IPS-NIHi7 (cell line): ENCODE data around the gene DUSP16.
"Not testable (repeated sequence)": the region's sequence is repeated elsewhere in the genome, so short reads cannot be mapped to it uniquely, and the experiment has no call there.

Experiments
- DNase-seq: peaks from one replicate; pipeline ENCODE4 v3.0.0; 2012; ENCODE audit warnings: mixed read lengths; ENCODE audit errors: extremely low spot score

DUSP16 gene

GRCh38 chr12:12562585-12563261 lies at the start of gene DUSP16:
Gene DUSP16, minus strand, starts transcription at chr12:12562863. Its CDS starts 41,765 bp downstream, at chr12:12521098.
- peak; percentile 94 for DNase-seq

DNA sequence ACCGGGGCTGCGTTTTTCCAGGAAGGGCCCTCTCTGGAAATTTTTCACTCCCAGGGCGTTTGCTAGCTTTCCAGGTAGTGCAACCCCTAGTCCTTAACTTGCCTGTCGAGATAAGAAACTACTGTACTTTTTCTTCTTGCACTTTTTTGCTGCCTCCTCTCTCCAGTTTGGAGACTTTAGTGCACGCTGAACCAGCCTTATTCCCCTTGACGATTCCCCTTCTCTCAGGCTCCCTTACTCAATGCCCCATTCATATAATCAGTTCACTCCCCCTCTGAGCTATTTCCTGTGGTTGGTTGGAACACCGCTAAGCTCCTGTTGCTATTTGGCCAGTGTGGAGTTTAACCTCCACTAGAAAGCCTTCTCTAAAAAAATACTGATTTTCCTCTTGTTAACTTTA lies 49.7 kb upstream of the DUSP16 start:
- DNase-seq = peak; percentile 36

DNA sequence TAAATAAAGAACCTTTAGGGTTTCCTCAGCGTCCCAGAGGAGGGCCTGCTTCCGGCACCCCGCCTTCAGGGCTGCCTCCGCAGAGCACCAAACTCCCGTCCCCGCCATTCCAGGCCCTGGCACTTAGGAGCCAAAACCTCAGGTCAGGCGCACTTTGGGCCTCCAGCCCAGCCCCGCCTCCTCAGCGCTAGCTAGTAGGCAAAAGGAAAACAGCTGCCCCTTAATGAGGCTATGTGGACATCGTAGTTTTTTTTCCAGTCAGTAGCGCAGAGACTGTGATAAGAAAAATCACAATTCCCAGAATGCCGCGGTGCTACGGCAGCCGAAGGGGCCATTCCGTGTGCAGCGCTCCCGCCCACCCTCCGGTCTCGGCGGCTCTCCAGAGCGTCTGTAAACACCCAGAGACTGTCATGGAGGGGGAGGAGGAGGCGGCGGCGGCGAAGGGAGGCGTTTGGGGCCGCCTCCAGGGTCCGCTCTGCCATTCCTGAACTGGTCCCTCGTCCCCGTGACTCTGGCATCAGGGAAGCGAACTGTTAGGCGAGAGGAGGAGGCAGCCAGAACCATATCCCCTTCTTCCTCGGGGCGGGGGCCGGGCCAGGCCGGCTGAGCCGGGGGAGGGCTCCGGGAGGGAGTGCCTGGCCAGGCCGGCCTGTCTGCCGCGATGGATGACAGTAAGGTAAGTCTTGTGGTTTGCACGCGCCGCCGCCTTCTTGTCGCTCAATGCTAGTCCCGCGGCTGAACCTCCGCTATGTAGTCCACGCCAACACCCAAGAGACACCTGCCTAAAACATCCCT lies 49.0 kb upstream of the DUSP16 start, which contains the start of gene CREBL2:
CREBL2 (plus strand) TSS at position 365 of the 795 bp plus-strand sequence; CDS start at position 662, 297 bp downstream.
- DNase-seq = peak; percentile 92

DNA sequence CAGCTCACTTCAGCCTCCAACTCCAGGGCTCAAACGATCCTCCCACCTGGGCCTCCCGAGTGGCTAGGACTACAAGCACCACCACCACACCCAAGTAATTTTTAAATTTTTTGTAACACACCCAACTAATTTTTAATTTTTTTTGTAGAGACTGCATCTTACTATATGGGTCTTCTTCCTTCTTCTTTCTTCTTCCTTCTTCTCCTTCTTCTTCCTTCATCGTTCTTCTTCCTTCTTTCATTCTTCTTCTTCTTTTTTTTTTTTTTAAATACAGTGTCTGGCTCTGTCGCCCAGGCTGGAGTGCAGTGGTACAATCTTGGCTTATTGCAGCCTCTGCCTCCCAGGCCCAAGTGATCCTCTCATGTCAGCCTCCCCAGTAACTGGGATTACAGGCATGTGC lies 48.0 kb upstream of the DUSP16 start:
- DNase-seq = no peak

DNA sequence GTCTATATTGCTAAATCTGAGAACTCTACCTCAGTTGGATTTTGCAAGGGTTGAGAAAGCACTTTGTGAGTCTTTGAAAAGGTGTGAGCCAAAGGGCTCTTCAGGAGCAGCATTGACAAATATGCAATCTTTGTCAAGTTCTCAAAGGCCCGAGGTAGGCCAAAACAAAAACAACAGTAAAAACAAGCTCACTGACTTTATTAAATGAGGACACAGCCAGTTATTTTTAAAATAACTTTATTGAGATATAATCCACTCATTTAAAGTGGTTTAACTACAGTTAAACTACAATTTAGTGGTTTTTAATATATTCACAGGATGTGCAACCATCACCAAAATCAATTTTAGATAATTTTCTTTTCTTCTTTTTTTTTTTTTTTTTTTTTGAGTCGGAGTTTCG lies 47.0 kb upstream of the DUSP16 start:
- DNase-seq = no peak

DNA sequence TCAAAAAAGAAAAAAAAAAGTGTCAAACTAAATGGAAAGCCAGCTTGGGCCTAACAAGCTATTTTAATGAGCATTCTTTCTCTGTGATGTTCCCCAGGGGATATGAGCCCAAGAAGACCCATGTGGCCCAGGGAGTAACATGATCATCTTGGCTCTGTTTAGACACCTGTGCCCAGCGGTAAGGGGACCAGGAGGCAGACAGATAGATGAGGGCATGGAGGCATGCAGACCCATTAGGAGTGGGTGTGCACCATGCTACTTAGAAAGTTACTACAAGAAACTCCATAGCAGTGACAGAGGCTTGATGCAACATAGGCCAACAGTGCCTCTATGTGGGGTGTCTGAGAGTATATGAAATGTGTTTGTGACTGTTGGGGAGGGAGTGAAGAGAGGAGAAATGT lies 45.9 kb upstream of the DUSP16 start:
- DNase-seq = no peak

DNA sequence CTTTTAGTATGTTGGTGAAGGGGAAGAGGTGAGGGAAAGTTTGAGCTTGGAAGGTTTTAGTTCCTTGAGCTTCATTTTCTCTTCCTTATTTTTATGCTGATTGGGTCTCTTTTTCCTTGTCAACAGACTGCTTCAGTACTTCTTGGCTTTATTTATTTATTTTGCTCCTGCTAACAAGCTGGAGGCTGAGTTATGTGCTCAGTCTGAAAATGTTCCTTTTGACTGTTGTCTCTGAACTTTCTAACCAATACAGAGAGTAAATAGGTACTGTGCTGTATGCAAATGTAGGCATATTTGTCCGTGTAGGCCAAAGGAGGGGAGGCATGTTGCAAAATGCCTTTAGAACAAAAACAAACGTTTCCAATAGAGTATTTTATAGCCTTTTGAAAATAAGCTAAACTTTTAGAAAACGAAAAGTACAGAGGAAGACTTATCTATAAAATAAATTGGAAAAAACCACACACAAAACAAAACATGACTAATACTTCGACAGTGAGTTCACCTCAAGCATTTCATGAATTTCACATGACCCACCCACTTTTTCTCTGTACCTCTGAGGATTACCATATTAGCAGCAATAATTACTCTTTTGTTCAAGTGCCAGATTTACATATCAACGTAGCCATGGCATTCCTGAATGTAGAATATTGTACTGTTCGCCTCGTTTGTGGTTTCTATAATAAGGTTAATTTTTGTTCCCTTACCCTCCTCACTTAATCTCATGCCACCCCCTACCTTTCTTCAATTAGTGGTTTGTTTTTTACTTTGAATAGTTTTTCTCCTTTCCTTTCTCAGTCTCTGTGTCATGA lies 44.3 kb upstream of the DUSP16 start:
- no peak for DNase-seq

DNA sequence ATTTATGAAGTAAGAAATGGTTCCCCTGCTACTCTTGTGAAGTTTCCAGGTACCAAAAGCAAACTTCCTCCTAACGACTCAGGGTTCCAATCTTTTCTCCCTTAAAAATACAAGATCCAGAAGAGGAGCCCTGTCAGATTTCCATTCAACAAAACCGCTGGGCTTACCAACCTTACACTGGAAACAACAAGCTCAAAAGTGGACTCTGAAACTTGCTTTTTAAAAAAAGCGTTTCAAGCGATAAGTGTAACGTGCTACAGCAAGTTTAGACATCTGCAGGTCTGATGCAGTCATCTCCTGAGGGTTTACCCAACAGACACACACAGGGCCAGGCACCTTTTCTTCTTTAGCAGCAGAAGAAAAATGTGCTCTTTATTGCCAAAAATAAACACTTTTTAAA lies 42.1 kb upstream of the DUSP16 start:
- DNase-seq = no peak

DNA sequence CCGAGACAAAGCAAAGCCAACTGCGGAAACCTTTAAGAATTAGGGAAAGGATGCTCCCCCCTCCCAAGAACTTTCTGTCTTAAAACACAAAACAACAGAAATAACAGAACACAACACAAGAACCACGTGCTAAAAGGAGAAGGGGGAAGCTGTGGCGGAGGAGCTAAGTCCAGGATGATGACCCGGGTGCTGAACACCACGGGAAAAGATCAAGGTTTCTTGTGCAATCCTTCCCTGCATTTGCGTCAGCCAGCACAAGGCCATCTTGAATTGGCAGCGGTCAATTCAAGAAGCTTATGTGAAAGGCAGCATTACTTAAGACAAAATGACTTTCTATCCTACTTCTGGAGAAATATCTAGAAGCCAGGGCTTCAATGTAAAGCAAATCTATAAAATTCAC lies 38.0 kb upstream of the DUSP16 start:
- DNase-seq = no peak

DNA sequence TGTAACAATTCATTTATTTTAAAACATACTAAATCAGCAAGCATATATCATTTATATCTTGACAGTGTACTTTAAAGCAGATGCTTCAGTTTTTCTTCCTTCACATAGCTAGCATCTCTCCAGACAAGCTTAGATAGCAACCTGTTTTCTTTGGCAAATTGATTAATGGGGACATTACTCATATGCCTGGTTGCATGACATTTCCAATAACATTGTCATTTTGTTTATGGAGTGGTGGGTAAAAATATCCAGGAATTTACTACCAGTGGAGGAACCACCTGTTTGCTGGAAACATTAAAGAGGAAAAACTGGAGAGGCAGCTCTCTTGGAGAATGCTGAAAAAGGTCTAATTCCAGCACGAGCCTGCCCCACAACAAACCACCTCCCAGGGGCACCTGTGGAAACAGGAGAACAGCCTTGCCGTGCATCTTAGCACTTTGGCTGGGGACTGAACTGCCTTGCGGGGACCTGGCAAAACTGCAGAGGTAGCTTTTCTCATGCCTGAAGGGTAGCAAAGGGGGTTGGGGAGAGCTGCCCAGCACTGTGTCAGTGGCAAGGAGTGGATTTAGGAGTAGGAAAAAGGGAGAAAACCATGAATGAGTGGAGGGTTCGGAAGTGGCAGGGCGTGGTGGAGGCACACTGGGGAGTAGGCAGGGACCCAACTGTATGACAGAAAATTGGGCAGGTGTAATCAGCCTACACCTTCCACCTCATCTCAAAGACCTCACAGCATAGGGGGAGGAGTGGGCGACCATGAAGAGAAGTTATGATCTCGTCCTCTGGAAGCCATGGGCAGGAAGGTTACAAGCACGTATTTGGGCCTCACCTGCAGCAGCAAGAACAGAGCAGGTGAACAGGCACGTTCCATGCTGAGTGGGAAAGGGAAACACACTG lies 37.3 kb upstream of the DUSP16 start:
- DNase-seq = no peak

GRCh38 chr12:12598864-12599263 lies 36.2 kb upstream of the DUSP16 start:
- DNase-seq = no peak

- not testable (repeated sequence) for DNase-seq
Observed at GRCh38 chr12:12596598-12596997, 33.9 kb upstream of the DUSP16 start.

GRCh38 chr12:12595929-12596328 lies 33.3 kb upstream of the DUSP16 start:
- DNase-seq = not testable (repeated sequence)

- no peak for DNase-seq
Observed at GRCh38 chr12:12592930-12593329, 30.3 kb upstream of the DUSP16 start.

DNA sequence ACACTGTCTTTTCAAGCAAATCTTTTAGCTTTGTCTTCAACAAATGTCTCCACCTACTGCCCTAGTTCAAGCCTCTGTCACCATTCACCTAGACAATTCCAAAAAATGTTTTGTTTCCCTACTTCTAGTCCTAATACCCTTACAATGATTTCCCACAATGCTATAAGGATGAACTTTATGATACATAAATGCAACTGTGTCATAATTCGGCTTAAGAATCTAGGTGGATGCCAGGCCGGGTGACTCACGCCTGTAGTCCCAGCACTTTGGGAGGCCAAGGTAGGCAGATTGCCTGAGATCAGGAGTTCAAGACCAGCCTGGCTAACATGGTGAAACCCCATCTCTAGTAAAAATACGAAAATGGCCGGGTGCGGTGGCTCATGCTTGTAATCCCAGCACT lies 28.3 kb upstream of the DUSP16 start:
- no peak for DNase-seq

GRCh38 chr12:12588436-12588835 lies 25.8 kb upstream of the DUSP16 start:
- not testable (repeated sequence) for DNase-seq

DNA sequence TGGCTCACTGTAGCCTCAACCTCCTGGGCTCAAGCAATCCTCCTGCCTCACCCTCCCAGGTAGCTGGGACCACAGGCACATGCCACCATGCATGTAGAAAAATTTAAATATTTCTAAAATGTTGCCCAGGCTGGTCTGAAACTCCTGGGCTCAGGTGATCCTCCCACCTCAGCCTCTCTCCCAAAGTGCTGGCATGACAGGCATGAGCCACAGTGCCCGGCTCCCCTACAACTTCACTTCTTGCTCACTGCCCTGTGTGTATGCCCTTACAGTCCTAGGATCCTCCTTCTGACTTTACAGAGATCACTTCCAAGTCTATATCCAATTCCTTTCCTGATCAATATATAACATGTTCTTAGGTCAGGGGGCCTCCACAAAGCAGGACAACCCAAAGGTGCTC lies 25.2 kb upstream of the DUSP16 start:
- DNase-seq = no peak

GRCh38 chr12:12586879-12587675 lies 24.4 kb upstream of the DUSP16 start:
- DNase-seq = no peak

DNA sequence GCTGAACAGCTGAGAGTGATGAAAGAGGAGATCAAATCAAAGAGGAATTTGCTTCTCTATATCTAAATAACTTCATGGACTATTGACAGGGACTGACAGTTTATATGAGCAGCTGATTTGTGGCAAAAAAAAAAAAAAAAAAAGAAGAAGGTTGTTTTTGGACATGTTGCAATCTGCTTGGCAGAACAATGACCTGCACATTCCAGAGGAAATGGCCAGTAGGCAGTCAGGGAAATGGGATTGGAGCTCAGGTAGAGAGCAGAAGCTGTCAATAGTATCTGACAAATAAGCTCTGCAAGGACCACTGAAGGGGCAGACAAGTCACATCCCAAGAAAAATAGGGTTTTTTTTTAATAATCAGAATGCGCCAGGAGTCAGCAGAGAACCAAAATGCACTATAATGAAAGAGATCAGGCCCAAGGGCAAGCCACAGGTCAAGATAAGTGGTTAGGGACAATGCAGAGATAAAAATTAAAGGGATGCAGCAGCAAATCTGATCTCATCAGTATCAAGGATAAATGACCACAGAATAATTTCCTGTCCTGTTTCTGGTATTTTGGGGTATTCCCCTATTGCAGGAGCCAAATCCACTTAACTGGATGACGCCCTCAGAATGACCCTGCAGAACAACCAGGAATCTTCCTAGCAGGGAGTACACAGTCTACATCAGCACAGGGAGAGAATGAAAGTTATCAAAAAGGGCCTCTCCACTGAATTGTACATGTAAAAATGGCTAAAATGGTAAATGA lies 22.6 kb upstream of the DUSP16 start:
- no peak for DNase-seq
